AG04449 (cell line): ENCODE results near the gene SDK1.
"Not testable (repeated sequence)": the region's sequence is repeated elsewhere in the genome, so short reads cannot be mapped to it uniquely, and the experiment has no call there.

ENCODE experiments used
- CTCF ChIA-PET: fragments of 350-600 bp; formaldehyde crosslinking; extraction: SDS; loops from one replicate; lab custom pipeline; 2021; ENCODE audit warnings: antibody characterized with exemption; lab: Yijun Ruan, JAX
- POLR2A ChIA-PET: fragments of 400-600, 350-600 bp; formaldehyde crosslinking; extraction: SDS; loops from one replicate; lab custom pipeline; 2020; ENCODE audit warnings: antibody characterized with exemption, inconsistent platforms; lab: Yijun Ruan, JAX
- DNase-seq: peaks from one replicate; pipeline ENCODE4 v3.0.0-alpha.2; 2010; ENCODE audit warnings: low read depth, low spot score
- H3K4me3 ChIP-seq: 2 replicates; pipeline ENCODE4 v1.5.1; 2011; ENCODE audit warnings: low read depth, mild to moderate bottlenecking, control low read depth, low read length
- TF ChIP-seq, protein P1 (sequence below): IDR thresholded peaks from one replicate; pipeline ENCODE4 v1.5.1; 2011; ENCODE audit warnings: mild to moderate bottlenecking, moderate library complexity, low read length, control low read depth, inconsistent platforms; ENCODE audit not compliant: insufficient read depth; ENCODE audit errors: missing control alignments

The SDK1 gene

GRCh38 chr7:4085937-4086691, 785.1 kb downstream of the SDK1 start:
- CTCF ChIA-PET = no interaction called here
- no peak for DNase-seq
- POLR2A ChIA-PET = no interaction called here
- H3K4me3 ChIP-seq = no peak overlapping the region
- TF ChIP-seq, protein P1, sequence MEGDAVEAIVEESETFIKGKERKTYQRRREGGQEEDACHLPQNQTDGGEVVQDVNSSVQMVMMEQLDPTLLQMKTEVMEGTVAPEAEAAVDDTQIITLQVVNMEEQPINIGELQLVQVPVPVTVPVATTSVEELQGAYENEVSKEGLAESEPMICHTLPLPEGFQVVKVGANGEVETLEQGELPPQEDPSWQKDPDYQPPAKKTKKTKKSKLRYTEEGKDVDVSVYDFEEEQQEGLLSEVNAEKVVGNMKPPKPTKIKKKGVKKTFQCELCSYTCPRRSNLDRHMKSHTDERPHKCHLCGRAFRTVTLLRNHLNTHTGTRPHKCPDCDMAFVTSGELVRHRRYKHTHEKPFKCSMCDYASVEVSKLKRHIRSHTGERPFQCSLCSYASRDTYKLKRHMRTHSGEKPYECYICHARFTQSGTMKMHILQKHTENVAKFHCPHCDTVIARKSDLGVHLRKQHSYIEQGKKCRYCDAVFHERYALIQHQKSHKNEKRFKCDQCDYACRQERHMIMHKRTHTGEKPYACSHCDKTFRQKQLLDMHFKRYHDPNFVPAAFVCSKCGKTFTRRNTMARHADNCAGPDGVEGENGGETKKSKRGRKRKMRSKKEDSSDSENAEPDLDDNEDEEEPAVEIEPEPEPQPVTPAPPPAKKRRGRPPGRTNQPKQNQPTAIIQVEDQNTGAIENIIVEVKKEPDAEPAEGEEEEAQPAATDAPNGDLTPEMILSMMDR = no peak

- TF ChIP-seq, protein P1 = no peak
- no peak overlapping the region for H3K4me3 ChIP-seq
- POLR2A ChIA-PET = no interaction called here
- DNase-seq = no peak
- CTCF ChIA-PET = no interaction called here
Observed at GRCh38 chr7:4086723-4087122, 785.7 kb downstream of the SDK1 start.

DNA sequence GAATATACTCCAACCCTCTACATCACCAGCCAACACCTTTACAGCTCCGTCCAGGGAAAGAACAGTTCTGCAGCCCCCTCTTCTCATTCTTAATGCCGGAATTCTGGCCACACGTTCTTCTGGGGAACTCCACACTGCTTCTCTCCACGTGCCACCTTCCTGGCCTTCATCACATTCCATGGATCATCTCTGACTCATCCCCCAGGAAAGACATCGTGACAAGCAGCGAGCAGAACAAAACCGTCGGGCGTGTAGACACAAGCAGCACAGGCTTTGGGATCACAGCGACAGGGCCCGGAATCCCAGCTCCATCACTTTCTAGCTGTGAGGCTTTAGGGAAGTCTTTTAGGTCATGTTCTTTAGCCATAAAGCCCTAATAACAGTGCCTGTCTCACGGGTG, 790.7 kb downstream of the SDK1 start:
- H3K4me3 ChIP-seq = no peak overlapping the region
- ChIA-PET CTCF (no interaction called here), POLR2A (no interaction called here)
- TF ChIP-seq, protein P1 = no peak
- no peak for DNase-seq

GRCh38 chr7:4093035-4093434, 792.0 kb downstream of the SDK1 start:
- TF ChIP-seq, protein P1 = no peak

DNA sequence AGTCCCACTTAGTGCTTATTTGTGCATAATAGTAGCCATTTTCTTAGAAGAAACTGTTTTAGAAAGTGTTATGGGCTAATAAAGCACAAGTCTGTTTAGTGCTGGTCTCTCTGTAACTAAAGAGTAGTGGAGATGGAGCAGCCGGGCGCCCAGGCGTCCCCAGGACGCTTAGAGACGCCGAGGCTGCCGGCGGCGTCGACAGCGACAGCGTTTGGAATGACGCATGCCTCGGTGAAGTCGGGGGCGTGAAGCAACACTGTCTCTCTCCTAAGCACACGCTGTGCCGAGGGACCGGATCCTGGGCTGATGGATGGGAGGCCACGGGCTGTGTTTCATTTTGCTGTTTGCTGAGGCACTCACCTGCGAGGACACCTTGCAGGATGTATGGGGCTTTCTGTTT, 792.4 kb downstream of the SDK1 start:
- CTCF ChIA-PET = no interaction called here
- POLR2A ChIA-PET = no interaction called here
- H3K4me3 ChIP-seq = no peak overlapping the region

More at GRCh38 chr7:4093035-4093434, 792.0 kb downstream of the SDK1 start:
- no peak for DNase-seq
- POLR2A ChIA-PET = no interaction called here
- CTCF ChIA-PET = no interaction called here
- no peak overlapping the region for H3K4me3 ChIP-seq

GRCh38 chr7:4094158-4094557, 793.1 kb downstream of the SDK1 start:
- DNase-seq, POLR2A ChIA-PET, H3K4me3 ChIP-seq, CTCF ChIA-PET: not testable (repeated sequence)

More for the DNA sequence above, 792.4 kb downstream of the SDK1 start:
- no peak for DNase-seq
- TF ChIP-seq, protein P1 = no peak
